Mesenchymal stem cell (in vitro differentiated cells and primary cell): ENCODE results near the gene KIAA1671.

ENCODE experiments used
- DNase-seq: peaks from one replicate; pipeline ENCODE4 v3.0.0-alpha.2; 2013
- H2AFZ ChIP-seq: one replicate; pipeline ENCODE4 v1.6.1; 2013; ENCODE audit warnings: low read depth, mild to moderate bottlenecking, control low read depth, inconsistent platforms, low read length, moderate library complexity
- H2AK5ac ChIP-seq: 2 replicates; pipeline ENCODE4 v1.6.1; 2013; ENCODE audit warnings: low read length, moderate library complexity, mild to moderate bottlenecking, inconsistent platforms; ENCODE audit not compliant: severe bottlenecking
- H2BK120ac ChIP-seq: one replicate; pipeline ENCODE4 v1.6.1; 2013; ENCODE audit warnings: low read depth, mild to moderate bottlenecking, inconsistent platforms, low read length, moderate library complexity
- H2BK12ac ChIP-seq, 2 experiments: one replicate each; pipeline ENCODE4 v1.6.1; 2013; ENCODE audit warnings: inconsistent platforms in 2 of 2, low read length in 2 of 2, mild to moderate bottlenecking in 2 of 2, moderate library complexity in 2 of 2, control low read depth in 1 of 2
- H2BK15ac ChIP-seq: one replicate; pipeline ENCODE4 v1.6.1; 2013; ENCODE audit warnings: mild to moderate bottlenecking, low read depth, inconsistent platforms; ENCODE audit not compliant: poor library complexity, severe bottlenecking
- H2BK5ac ChIP-seq: 2 replicates; pipeline ENCODE4 v1.6.1; 2013; ENCODE audit warnings: low read depth, mild to moderate bottlenecking, low read length, control low read depth, inconsistent platforms; ENCODE audit not compliant: poor library complexity, severe bottlenecking
- H3K14ac ChIP-seq, 2 experiments: one replicate each; pipeline ENCODE4 v1.6.1; 2013; ENCODE audit warnings: inconsistent platforms in 2 of 2, low read length in 2 of 2, control low read depth in 1 of 2, mild to moderate bottlenecking in 1 of 2, moderate library complexity in 1 of 2
- H3K18ac ChIP-seq, 2 experiments: one replicate each; pipeline ENCODE4 v1.6.1; 2013; ENCODE audit warnings: inconsistent platforms in 2 of 2, low read length in 2 of 2, control low read depth in 1 of 2, low read depth in 1 of 2, mild to moderate bottlenecking in 1 of 2
- H3K23ac ChIP-seq, 2 experiments: one replicate each; pipeline ENCODE4 v1.6.1; 2013; ENCODE audit warnings: inconsistent platforms in 2 of 2, low read length in 2 of 2, mild to moderate bottlenecking in 2 of 2, moderate library complexity in 2 of 2, control low read depth in 1 of 2
- H3K27ac ChIP-seq: 2 replicates; pipeline ENCODE4 v1.5.1; 2013; ENCODE audit warnings: mild to moderate bottlenecking, moderate library complexity, low read length, control low read depth, inconsistent platforms; ENCODE audit not compliant: poor library complexity, severe bottlenecking
- H3K27me3 ChIP-seq, 2 experiments: 2 replicates each; pipeline versions ENCODE4 v1.6.1 to v1.7.0; 2013; ENCODE audit warnings: low read length in 2 of 2, mild to moderate bottlenecking in 2 of 2, moderate library complexity in 2 of 2, control low read depth in 1 of 2, inconsistent platforms in 1 of 2; ENCODE audit not compliant: control insufficient read depth in 1 of 2, insufficient read depth in 1 of 2
- H3K36me3 ChIP-seq, 2 experiments: 2 replicates each; pipeline versions ENCODE4 v1.6.1 to v1.7.0; 2013; ENCODE audit warnings: low read length in 2 of 2, control low read depth in 1 of 2, inconsistent platforms in 1 of 2, low read depth in 1 of 2, mild to moderate bottlenecking in 1 of 2; ENCODE audit not compliant: insufficient read depth in 2 of 2, control insufficient read depth in 1 of 2
- H3K4ac ChIP-seq, 2 experiments: one replicate each; pipeline ENCODE4 v1.6.1; 2013; ENCODE audit warnings: inconsistent platforms in 2 of 2, low read length in 2 of 2, mild to moderate bottlenecking in 2 of 2, moderate library complexity in 2 of 2, control low read depth in 1 of 2, low read depth in 1 of 2
- H3K4me1 ChIP-seq: 2 replicates; pipeline ENCODE4 v1.6.1; 2013; ENCODE audit warnings: low read depth, low read length, control low read depth; ENCODE audit not compliant: control insufficient read depth, insufficient read depth
- H3K4me2 ChIP-seq: 2 replicates; pipeline ENCODE4 v1.6.1; 2013; ENCODE audit warnings: low read length, mild to moderate bottlenecking, inconsistent platforms; ENCODE audit not compliant: poor library complexity, severe bottlenecking
- H3K4me3 ChIP-seq, 2 experiments: 2 replicates each; pipeline versions ENCODE4 v1.5.1 to v1.7.0; 2013; ENCODE audit warnings: low read length in 2 of 2, mild to moderate bottlenecking in 2 of 2, control low read depth in 1 of 2, low read depth in 1 of 2; ENCODE audit not compliant: insufficient read depth in 1 of 2
- H3K79me1 ChIP-seq: replicated peaks from 2 replicates; pipeline ENCODE4 v1.6.1; 2013; ENCODE audit warnings: mild to moderate bottlenecking, control low read depth, low read length, inconsistent platforms; ENCODE audit not compliant: poor library complexity, severe bottlenecking
- H3K9ac ChIP-seq: 2 replicates; pipeline ENCODE4 v1.7.0; 2013; ENCODE audit warnings: mild to moderate bottlenecking, low read length, moderate library complexity
- H3K9me3 ChIP-seq: 2 replicates; pipeline ENCODE4 v1.7.0; 2013; ENCODE audit warnings: mild to moderate bottlenecking, low read length; ENCODE audit not compliant: control insufficient read depth
- H4K8ac ChIP-seq: one replicate; pipeline ENCODE4 v1.6.1; 2013; ENCODE audit warnings: inconsistent platforms, mild to moderate bottlenecking, low read length, moderate library complexity
- H4K91ac ChIP-seq: one replicate; pipeline ENCODE4 v1.6.1; 2013; ENCODE audit warnings: mild to moderate bottlenecking, low read length, inconsistent platforms
- WGBS: methylation state at CpG from one replicate; pipeline ENCODE4 v1.1.7; 2013; ENCODE audit warnings: mixed read lengths; 5-methylcytosine and 5-hydroxymethylcytosine counted together

KIAA1671 gene

DNA sequence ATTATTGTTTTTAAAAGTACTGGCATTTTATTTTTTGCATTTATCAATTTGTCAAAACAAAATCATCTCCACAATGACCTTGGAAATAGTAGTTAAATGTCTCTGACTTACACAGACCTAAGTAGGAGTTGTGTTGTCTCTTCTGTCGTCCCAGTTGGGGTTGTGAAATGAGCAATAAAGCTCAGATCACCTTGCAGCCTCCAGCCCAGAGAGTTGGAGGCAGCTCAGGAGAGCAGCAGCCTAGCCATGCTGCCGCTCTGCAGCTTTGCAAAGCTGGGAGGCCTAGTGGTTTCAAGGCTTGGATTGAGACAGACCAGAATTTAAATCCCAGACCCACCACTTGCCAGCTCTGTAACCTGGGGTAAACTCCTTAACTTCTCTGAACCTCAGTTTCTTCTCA is 181.9 kb downstream of the KIAA1671 start:
- Histone ChIP-seq H3K36me3 (no peaks in the 10 kb centered on the region), H4K8ac (no peak overlapping the region), H3K14ac (no peak overlapping the region), H3K27ac (no peak overlapping the region), H3K9me3 (no peaks in the 10 kb centered on the region), H2AFZ (no peak overlapping the region), H3K4me3 (no peak overlapping the region), H3K9ac (no peak overlapping the region), H2BK12ac (no peak overlapping the region), H3K4me2 (no peak overlapping the region), H4K91ac (no peak overlapping the region), H3K4ac (no peak overlapping the region), H3K18ac (no peak overlapping the region), H2BK120ac (no peak overlapping the region), H3K79me1 (peaks cover 5% of the 10 kb centered on the region), H2BK15ac (no peak overlapping the region), H3K4me1 (no peaks in the 10 kb centered on the region), H3K27me3 (no peaks in the 10 kb centered on the region), H3K23ac (no peak overlapping the region), H2AK5ac (no peak overlapping the region), H2BK5ac (no peak overlapping the region)
- WGBS, result 97% methylated on average over 2 of the region's 2 CpGs
- no peak for DNase-seq

DNA sequence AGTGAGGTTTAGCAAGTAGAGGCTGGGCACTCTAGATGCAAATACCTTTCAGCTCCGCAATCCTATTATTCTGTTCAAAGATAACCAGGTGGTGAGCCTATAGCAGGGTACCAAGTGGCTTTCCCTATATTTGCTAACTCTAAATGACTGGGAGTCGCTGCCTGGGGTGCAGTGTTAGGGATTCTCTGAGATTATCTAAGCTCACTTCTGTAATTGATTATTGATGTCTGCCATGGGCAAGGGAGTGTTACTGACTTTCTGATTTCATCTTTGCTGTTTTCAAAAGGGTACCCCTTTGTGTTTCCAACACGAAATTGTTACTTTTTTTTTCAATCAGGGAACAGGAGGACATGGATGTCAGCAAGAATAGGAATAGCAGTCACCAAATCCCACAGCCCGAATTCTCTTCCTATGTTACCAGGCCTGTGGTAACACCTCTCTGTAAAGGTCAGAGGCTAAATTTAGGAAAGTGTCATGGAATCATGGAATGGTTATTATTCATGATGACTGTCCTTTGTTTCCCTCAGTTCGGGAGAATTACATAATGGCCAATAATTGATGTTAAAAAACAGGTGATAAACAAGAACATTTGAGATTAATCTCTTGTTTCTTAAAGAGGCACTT is 184.5 kb downstream of the KIAA1671 start:
- Histone ChIP-seq H3K36me3 (no peaks in the 10 kb centered on the region), H4K8ac (no peak overlapping the region), H3K27me3 (no peaks in the 10 kb centered on the region), H2BK12ac (no peak overlapping the region), H2BK120ac (no peak overlapping the region), H2AFZ (no peak overlapping the region), H3K79me1 (no peaks in the 10 kb centered on the region), H3K4me2 (no peak overlapping the region), H3K23ac (no peak overlapping the region), H3K14ac (no peak overlapping the region), H3K9ac (no peak overlapping the region), H3K4ac (no peak overlapping the region), H4K91ac (no peak overlapping the region), H3K27ac (no peak overlapping the region), H2BK15ac (no peak overlapping the region), H3K4me1 (no peaks in the 10 kb centered on the region), H3K18ac (no peak overlapping the region), H2AK5ac (no peak overlapping the region), H3K9me3 (no peaks in the 10 kb centered on the region), H3K4me3 (no peak overlapping the region), H2BK5ac (no peak overlapping the region)
- WGBS, result 89% methylated on average over 5 of the region's 5 CpGs
- no peak for DNase-seq

DNA sequence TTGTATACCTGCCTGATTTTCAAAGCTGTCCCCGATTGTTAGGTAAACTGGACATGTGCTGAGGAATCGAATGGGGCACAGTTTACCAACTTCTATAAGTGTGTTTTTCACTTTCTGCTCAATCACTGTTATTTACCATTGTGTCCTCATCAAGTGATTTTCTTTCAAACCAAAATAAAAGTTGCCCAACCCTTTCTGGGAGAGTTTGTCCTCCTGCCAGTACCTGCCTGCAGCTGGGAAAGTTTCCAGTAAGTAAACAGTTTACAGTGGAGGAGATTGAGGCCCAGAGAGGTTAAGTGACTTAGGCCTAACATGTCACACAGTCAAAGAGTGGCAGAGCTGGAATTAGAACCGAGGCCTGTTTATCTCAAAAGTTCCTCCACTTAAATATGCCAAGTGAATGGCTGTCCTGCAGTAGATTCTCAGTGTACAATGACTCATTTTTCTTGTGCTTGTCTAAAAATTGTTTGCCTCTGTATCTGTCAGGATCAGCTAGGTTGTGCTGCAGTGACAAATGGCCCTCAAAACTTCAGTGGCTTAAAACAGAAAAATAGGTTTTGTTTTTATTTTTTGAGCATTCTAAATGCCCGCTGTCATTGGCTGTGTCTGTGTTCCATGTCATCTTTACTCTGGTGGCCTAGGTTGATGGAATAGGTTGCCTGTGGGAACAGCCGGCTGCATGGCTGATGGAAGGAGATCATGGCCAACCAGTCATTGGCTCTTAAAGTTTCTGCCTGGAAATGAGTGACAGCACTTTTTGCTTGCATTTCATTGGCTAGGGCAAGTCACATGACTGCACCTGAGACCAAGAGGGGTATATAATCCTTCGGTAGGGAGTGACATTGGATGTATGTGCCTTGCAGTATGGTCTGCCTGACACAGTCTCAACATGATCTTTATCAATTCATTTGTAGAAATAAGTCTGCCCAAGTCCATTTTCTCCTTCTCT is 185.3 kb downstream of the KIAA1671 start:
- Histone ChIP-seq H3K4me3 (no peak overlapping the region), H3K36me3 (no peaks in the 10 kb centered on the region), H3K4me1 (no peaks in the 10 kb centered on the region), H3K23ac (no peak overlapping the region), H2BK120ac (no peak overlapping the region), H2BK5ac (no peak overlapping the region), H2BK12ac (no peak overlapping the region), H3K79me1 (no peaks in the 10 kb centered on the region), H3K27ac (no peak overlapping the region), H2AFZ (no peak overlapping the region), H2AK5ac (no peak overlapping the region), H3K9ac (no peak overlapping the region), H3K27me3 (no peaks in the 10 kb centered on the region), H3K4ac (no peak overlapping the region), H2BK15ac (no peak overlapping the region), H3K18ac (no peak overlapping the region), H3K14ac (no peak overlapping the region), H3K4me2 (no peak overlapping the region), H3K9me3 (no peaks in the 10 kb centered on the region), H4K8ac (no peak overlapping the region), H4K91ac (no peak overlapping the region)
- DNase-seq, result peak; percentile 6
- WGBS, result 85% methylated on average over 6 of the region's 6 CpGs

DNA sequence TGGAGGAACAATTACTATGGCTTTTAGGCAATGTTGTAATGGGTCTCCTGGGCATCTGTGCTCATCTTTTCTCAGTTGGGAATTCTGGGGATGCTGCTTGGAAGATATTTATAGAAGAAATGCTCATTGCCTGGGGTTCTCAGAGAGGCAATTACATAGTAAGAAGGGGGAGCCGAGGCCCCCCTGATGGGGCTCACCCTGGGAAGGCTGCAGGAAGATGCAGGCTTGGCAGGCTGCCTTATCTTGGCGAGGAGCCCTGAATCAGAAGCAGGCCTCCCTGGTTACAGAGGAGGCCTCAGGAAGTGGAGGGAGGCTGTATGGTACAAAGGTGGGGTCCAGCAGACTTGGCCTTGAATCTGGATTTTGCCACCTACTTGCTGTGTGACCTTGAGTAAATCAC is 186.5 kb downstream of the KIAA1671 start:
- no peak overlapping the region for H3K14ac ChIP-seq
- no peak overlapping the region for H3K23ac ChIP-seq
- H3K4me1 ChIP-seq, result no peaks in the 10 kb centered on the region
- H3K9ac ChIP-seq, result no peak overlapping the region
- no peak overlapping the region for H4K91ac ChIP-seq
- H3K36me3 ChIP-seq, result no peaks in the 10 kb centered on the region
- no peak overlapping the region for H3K4me2 ChIP-seq
- H2AK5ac ChIP-seq, result no peak overlapping the region
- no peak overlapping the region for H2AFZ ChIP-seq
- H2BK12ac ChIP-seq, result no peak overlapping the region
- no peaks in the 10 kb centered on the region for H3K27me3 ChIP-seq
- no peak overlapping the region for H4K8ac ChIP-seq
- no peak overlapping the region for H3K18ac ChIP-seq
- no peak overlapping the region for H2BK5ac ChIP-seq
- no peak overlapping the region for H3K27ac ChIP-seq
- 89% methylated on average over 2 of the region's 2 CpGs for WGBS
- no peak for DNase-seq
- no peak overlapping the region for H3K4me3 ChIP-seq
- no peak overlapping the region for H3K4ac ChIP-seq
- H3K79me1 ChIP-seq, result no peaks in the 10 kb centered on the region
- no peak overlapping the region for H2BK120ac ChIP-seq
- H2BK15ac ChIP-seq, result no peak overlapping the region
- H3K9me3 ChIP-seq, result no peaks in the 10 kb centered on the region
